ENCODE data around the gene CD300E.

CD300E gene

DNA sequence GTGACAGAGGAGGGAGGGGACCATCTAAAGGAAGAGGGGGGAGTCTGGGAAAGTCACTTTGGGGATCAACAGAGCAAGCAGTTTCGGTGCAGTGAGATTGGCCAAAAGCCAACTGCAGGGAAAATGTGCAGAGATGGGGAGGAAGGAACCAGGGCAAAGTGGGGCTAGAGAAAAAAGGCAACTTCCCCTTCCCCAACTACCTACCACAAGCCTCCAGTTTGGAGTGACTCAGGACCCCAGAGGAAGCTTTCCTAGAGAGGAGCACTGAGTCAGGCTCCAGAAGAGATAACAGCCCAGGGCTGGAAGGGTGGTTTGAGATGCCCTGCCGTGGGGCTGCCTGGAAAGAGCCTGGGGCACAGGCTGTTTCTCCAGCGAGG, 24.5 kb downstream of the CD300E start:
- Histone ChIP-seq H3K36me3 (no peaks in the 10 kb centered on the region), H3K27ac (peak overlapping the region; percentile 87), H3K9me3 (no peaks in the 10 kb centered on the region), H3K4me3 (ENCODE audit: low read depth in 1 of 2, low read length in 1 of 2) (peak overlapping the region; percentile 8 to 31), H3K4me1 (ENCODE audit: control insufficient read depth in 1 of 2, insufficient read depth in 1 of 2, low read depth in 1 of 2, low read length in 1 of 2) (peaks cover 21 to 27% of the 10 kb centered on the region in 2 experiments), H3K27me3 (peaks cover 60% of the 10 kb centered on the region)
- TF ChIP-seq, protein P1, sequence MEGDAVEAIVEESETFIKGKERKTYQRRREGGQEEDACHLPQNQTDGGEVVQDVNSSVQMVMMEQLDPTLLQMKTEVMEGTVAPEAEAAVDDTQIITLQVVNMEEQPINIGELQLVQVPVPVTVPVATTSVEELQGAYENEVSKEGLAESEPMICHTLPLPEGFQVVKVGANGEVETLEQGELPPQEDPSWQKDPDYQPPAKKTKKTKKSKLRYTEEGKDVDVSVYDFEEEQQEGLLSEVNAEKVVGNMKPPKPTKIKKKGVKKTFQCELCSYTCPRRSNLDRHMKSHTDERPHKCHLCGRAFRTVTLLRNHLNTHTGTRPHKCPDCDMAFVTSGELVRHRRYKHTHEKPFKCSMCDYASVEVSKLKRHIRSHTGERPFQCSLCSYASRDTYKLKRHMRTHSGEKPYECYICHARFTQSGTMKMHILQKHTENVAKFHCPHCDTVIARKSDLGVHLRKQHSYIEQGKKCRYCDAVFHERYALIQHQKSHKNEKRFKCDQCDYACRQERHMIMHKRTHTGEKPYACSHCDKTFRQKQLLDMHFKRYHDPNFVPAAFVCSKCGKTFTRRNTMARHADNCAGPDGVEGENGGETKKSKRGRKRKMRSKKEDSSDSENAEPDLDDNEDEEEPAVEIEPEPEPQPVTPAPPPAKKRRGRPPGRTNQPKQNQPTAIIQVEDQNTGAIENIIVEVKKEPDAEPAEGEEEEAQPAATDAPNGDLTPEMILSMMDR (IDR thresholded peaks at IDR 0.05) = no peak

DNA sequence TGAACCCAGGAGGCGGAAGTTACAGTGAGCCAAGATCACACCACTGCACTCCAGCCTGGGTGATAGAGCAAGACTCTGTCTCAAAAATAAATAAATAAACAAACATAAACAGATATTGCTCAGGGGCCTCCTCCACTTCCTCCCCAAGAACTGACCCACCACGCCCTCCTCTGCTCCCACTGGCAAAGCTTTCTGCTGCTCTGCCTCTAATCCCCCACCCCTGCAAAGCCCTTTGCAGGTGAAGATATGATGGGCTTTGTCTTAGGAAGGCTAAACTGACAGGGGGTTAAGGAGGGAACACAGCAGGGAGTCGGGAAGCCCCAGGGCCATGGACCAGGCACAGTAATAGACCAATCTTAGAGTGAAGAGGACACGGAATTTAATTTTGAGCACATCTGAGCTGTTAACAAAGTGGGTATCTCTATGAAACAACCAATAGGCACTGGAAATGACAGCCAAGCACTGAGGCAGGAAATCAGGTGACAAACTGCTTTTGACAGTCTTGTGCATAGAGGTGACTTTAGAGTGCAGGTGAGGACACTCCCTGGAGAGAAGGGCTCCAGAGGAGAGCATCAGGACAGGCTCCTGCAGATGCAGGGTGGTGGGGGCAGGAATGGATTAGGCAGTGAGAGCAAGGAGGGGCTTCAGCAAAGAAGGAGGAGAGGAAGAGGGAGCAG, 25.1 kb downstream of the CD300E start:
- no peaks in the 10 kb centered on the region for H3K36me3 ChIP-seq
- H3K9me3 ChIP-seq = no peaks in the 10 kb centered on the region
- TF ChIP-seq, protein P1 (IDR thresholded peaks at IDR 0.05) = no peak
- H3K27me3 ChIP-seq = peaks cover 59% of the 10 kb centered on the region
- peak overlapping the region; percentile 87 for H3K27ac ChIP-seq
- H3K4me3 ChIP-seq (ENCODE audit: low read depth in 1 of 2, low read length in 1 of 2) = peak overlapping the region in 1 of 2 experiments; percentile 31
- peaks cover 21 to 27% of the 10 kb centered on the region in 2 experiments for H3K4me1 ChIP-seq (ENCODE audit: control insufficient read depth in 1 of 2, insufficient read depth in 1 of 2, low read depth in 1 of 2, low read length in 1 of 2)

DNA sequence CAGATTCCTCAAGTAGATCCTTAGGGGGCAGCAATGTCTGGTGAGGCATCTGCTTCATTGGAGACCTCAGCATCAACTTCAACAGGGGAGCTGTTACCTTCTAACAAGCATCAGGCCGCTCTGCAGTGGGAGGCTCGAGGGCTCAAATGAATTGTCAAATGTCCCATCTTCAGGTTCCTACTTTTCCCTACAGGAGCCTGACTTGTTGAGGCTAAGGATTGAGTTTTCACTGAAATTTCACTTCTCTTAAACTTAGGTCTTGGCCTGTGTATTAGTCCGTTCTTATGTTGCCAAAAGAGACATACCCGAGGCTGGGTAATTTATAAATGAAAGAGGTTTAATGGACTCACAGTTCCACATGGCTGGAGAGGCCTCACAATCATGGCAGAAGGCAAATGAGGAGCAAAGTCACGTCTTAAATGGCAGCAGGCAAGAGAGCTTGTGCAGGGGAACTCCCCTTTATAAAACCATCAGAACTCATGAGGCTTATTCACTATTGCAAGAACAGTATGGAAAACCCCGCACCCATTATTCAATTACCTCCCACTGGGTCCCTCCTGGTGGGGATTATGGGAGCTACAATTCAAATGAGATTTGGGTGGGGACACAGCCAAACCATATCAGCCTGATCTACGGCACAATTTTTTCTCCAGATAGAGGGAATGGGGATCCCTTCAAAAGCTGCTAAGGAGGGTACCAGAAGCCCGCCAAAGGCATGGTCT, 26.3 kb downstream of the CD300E start:
- TF ChIP-seq, protein P1 (IDR thresholded peaks at IDR 0.05) = no peak
- Histone ChIP-seq H3K27me3 (peaks cover 50% of the 10 kb centered on the region), H3K9me3 (no peaks in the 10 kb centered on the region), H3K4me3 (ENCODE audit: low read depth in 1 of 2, low read length in 1 of 2) (no peak overlapping the region), H3K36me3 (no peaks in the 10 kb centered on the region), H3K4me1 (ENCODE audit: control insufficient read depth in 1 of 2, insufficient read depth in 1 of 2, low read depth in 1 of 2, low read length in 1 of 2) (peaks cover 27 to 36% of the 10 kb centered on the region in 2 experiments), H3K27ac (no peak overlapping the region)

DNA sequence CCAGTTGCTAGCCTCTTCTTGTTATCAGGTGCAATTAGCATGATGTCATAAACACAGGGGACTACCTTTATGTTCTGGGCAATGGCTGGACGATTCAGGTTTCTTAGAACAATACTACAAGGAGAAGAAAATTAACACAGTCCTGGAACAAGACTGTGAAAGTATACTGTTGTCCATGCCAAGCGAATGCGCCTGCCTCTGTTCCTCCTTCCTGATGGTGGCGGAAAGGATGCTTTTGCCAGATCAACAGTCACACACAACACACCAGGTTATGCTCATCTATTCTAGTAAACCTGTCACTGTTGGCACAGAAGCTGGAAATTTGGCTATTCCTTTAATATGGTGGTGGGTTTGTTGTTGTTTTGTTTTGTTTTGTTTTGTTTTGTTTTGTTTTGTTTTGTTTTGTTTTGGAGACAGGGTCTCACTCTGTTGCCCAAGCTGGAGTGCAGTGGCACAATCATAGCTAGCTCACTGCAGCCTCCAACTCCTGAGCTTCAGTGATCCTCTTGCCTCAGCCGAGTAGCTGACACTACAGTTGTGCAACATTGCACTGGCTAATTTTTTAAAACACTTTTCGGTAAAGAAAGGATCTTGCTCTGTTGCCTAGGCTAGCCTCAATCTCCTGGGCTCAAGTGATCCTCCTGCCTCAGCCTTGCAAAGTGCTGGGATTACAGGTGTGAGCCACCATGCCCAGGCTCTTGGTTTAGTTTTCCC, 28.3 kb downstream of the CD300E start:
- TF ChIP-seq, protein P1 (IDR thresholded peaks at IDR 0.05) = no peak
- no peak overlapping the region for H3K4me3 ChIP-seq (ENCODE audit: low read depth in 1 of 2, low read length in 1 of 2)
- H3K27me3 ChIP-seq = peaks cover 50% of the 10 kb centered on the region
- H3K27ac ChIP-seq = no peak overlapping the region
- H3K4me1 ChIP-seq (ENCODE audit: control insufficient read depth in 1 of 2, insufficient read depth in 1 of 2, low read depth in 1 of 2, low read length in 1 of 2) = peaks cover 37 to 38% of the 10 kb centered on the region in 2 experiments
- H3K36me3 ChIP-seq = no peaks in the 10 kb centered on the region
- H3K9me3 ChIP-seq = no peaks in the 10 kb centered on the region

DNA sequence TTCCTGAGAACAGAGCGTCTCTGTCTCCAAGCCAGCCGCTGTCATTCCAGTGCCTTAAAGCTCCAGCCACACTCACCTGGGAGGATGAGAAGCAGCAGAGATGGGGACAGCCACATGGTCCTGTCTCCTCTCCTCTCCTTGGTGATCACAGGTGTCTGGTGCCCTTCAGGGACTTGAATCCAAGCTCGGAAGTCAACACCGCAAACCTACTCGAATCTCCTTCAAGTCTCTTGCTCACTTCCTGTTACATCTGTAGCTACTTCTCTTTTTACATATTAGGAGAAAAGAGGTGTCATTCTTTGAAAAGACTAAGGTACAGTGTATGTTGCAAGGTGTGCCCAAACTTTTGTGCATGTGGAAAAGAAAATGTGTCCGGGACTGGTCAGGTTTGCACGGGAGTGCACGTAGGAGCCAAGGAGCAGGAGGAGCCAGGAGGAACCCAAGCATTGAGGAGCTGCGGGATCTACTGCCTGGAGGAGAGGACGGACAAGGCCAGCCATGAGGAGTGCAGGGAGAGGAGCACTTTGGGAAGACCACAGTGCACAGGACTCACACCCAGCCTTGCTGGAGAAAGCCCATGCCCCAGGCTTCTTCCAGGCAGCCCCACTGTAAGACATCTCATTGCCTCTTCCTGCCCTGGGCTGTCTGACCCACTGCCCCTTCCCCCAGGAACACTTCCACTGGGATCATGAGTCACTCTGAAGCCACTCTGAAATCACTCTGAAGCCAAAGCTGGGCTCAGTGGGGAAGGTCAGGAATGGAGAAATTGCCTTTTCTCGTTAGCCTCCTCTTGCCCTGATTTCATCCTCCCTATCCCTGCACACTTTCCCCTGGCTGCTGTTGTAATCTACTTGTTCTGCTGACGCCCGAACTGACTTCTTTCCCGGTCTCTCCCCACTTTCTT, 31.2 kb downstream of the CD300E start, which contains the start of gene CD300LD:
Gene CD300LD, minus strand, starts transcription at position 197 of the 904 bp plus-strand sequence. Its CDS starts 81 bp downstream, at position 116.
- H3K9me3 ChIP-seq = no peaks in the 10 kb centered on the region

More for the DNA sequence above, 31.2 kb downstream of the CD300E start, which contains the start of gene CD300LD:
- peak within 1 kb of the TSS; percentile 26 to 40 for H3K4me3 ChIP-seq (ENCODE audit: low read depth in 1 of 2, low read length in 1 of 2)
- peaks cover 16 to 17% of the 10 kb centered on the region in 2 experiments for H3K4me1 ChIP-seq (ENCODE audit: control insufficient read depth in 1 of 2, insufficient read depth in 1 of 2, low read depth in 1 of 2, low read length in 1 of 2)
- peak within 1 kb of the TSS; percentile 79 for H3K27ac ChIP-seq
- TF ChIP-seq, protein P1 (IDR thresholded peaks at IDR 0.05) = no peak
- peaks cover 63% of the 10 kb centered on the region for H3K27me3 ChIP-seq
- no peaks in the 10 kb centered on the region for H3K36me3 ChIP-seq
